ENCODE results near the gene SEC11C.
"Not testable (repeated sequence)": the region's sequence is repeated elsewhere in the genome, so short reads cannot be mapped to it uniquely, and the experiment has no call there.

The SEC11C gene

GRCh38 chr18:59139615-59140301 is at the start of gene SEC11C:
Gene SEC11C (plus strand): TSS chr18:59139884. CDS start chr18:59139949, 65 bp downstream.
- DNase-seq (ENCODE audit: extremely low read depth in 1 of 2, low read depth in 1 of 2): peak; percentile 84 to 89

- DNase-seq (ENCODE audit: extremely low read depth in 1 of 2, low read depth in 1 of 2): no peak
Observed at GRCh38 chr18:59090966-59091603, 48.6 kb upstream of the SEC11C start.

- DNase-seq (ENCODE audit: extremely low read depth in 1 of 2, low read depth in 1 of 2): no peak
Observed at GRCh38 chr18:59093668-59094067, 46.0 kb upstream of the SEC11C start.

- no peak for DNase-seq (ENCODE audit: extremely low read depth in 1 of 2, low read depth in 1 of 2)
Observed at GRCh38 chr18:59094569-59094968, 45.1 kb upstream of the SEC11C start.

- no peak for DNase-seq (ENCODE audit: extremely low read depth in 1 of 2, low read depth in 1 of 2)
Observed at GRCh38 chr18:59096098-59096789, 43.4 kb upstream of the SEC11C start.

- no peak for DNase-seq (ENCODE audit: extremely low read depth in 1 of 2, low read depth in 1 of 2)
Observed at GRCh38 chr18:59101830-59102414, 37.8 kb upstream of the SEC11C start.

GRCh38 chr18:59109375-59109774 is 30.3 kb upstream of the SEC11C start:
- no peak for DNase-seq (ENCODE audit: extremely low read depth in 1 of 2, low read depth in 1 of 2)

GRCh38 chr18:59114160-59114559 is 25.5 kb upstream of the SEC11C start:
- no peak for DNase-seq (ENCODE audit: extremely low read depth in 1 of 2, low read depth in 1 of 2)

GRCh38 chr18:59123588-59124369 is 15.9 kb upstream of the SEC11C start:
- no peak for DNase-seq (ENCODE audit: extremely low read depth in 1 of 2, low read depth in 1 of 2)

GRCh38 chr18:59124370-59124704 is 15.3 kb upstream of the SEC11C start:
- DNase-seq (ENCODE audit: extremely low read depth in 1 of 2, low read depth in 1 of 2): no peak

GRCh38 chr18:59127047-59127446 is 12.6 kb upstream of the SEC11C start:
- DNase-seq (ENCODE audit: extremely low read depth in 1 of 2, low read depth in 1 of 2): no peak

GRCh38 chr18:59129951-59130703 is 9.6 kb upstream of the SEC11C start:
- no peak for DNase-seq (ENCODE audit: extremely low read depth in 1 of 2, low read depth in 1 of 2)

GRCh38 chr18:59132810-59133465 is 6.7 kb upstream of the SEC11C start:
- no peak for DNase-seq (ENCODE audit: extremely low read depth in 1 of 2, low read depth in 1 of 2)

GRCh38 chr18:59139291-59139614 is 431 bp upstream of the SEC11C start:
- peak; percentile 80 to 87 for DNase-seq (ENCODE audit: extremely low read depth in 1 of 2, low read depth in 1 of 2)

GRCh38 chr18:59140302-59140885 is 710 bp downstream of the SEC11C start:
- peak in 1 of 2 donors; percentile 9 for DNase-seq (ENCODE audit: extremely low read depth in 1 of 2, low read depth in 1 of 2)

GRCh38 chr18:59141294-59142068 is 1.8 kb downstream of the SEC11C start:
- DNase-seq (ENCODE audit: extremely low read depth in 1 of 2, low read depth in 1 of 2): no peak

GRCh38 chr18:59142274-59142673 is 2.6 kb downstream of the SEC11C start:
- DNase-seq (ENCODE audit: extremely low read depth in 1 of 2, low read depth in 1 of 2): no peak

- DNase-seq (ENCODE audit: extremely low read depth in 1 of 2, low read depth in 1 of 2): not testable (repeated sequence)
Observed at GRCh38 chr18:59142800-59143416, 3.2 kb downstream of the SEC11C start.

Data from activated CD8-positive, alpha-beta memory T cell treated with anti-CD3 and anti-CD28 coated beads for 1 hour (primary cell).